ENCODE measurements around the gene TH.

The TH gene

DNA sequence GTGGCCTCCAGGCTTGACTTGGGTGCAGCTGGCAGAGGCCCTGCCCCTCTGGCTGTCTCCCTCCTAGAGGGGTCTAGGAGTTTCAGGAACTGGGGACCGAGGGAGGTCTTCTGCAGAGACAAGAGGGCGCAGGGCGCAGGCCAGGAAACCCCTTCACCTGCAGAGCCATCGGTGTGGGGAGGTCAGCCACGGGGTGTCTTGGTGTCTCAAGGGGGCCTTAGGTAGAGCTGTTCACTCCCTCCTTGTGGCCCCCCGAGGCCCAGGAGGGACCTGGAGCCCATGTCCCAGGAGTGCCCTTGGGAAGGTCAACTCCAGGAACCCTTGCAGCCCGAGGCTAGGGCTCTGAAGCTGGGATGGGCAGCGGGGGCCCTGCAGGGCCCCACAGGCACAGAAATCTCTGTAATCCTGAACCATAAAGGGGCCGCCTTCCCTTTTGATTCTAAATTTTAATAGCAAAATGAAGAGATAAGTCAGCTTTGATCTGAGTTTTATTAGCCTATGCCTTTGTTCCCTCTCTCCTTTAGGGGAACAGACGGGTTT is 31.4 kb upstream of the TH start:
- H3K4me3 ChIP-seq: no peak overlapping the region
- TF ChIP-seq, protein P1, sequence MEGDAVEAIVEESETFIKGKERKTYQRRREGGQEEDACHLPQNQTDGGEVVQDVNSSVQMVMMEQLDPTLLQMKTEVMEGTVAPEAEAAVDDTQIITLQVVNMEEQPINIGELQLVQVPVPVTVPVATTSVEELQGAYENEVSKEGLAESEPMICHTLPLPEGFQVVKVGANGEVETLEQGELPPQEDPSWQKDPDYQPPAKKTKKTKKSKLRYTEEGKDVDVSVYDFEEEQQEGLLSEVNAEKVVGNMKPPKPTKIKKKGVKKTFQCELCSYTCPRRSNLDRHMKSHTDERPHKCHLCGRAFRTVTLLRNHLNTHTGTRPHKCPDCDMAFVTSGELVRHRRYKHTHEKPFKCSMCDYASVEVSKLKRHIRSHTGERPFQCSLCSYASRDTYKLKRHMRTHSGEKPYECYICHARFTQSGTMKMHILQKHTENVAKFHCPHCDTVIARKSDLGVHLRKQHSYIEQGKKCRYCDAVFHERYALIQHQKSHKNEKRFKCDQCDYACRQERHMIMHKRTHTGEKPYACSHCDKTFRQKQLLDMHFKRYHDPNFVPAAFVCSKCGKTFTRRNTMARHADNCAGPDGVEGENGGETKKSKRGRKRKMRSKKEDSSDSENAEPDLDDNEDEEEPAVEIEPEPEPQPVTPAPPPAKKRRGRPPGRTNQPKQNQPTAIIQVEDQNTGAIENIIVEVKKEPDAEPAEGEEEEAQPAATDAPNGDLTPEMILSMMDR (IDR thresholded peaks at IDR 0.05): no peak
- DNase-seq (ENCODE audit: low spot score): no peak
- H3K27ac ChIP-seq: no peak overlapping the region

DNA sequence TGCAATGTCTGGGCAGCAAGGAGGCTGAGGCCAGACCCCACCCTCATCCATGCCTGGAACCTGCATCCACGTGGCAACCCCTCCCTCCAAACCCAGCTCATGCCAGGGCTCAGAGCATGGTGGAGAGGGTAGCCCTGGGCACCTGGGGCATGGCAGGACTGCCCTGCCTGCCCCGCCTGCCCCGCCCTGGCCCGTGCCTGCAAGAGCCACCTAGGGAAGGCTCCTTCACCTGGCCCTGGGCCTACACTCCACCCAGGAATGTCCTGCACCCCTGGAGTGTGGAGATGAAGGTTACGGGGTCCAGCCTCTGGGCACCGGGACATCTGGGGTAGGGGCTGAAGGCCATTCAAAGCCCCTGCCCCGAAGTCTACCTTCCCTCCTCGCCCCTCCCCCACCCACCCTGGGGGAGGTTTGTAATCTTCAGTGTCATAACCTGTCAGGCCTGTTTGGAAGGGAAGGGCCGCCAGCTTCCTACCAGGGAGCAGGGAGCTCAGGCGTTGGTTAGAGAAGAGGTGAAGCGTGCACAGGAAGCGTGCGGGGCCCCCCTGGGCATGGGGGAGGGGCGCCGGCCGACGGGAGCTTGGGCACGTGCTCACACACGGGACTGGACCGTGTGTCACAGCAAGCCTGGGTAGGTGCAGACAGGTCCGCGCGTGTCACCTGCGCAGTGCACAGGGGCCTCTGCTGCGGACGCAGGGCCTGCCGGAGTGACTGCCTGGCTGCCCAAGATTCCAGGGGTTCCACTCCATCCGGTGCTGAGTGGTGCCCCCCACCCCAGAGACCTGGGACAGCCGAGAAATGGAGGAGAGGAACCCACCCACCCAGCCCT is 30.7 kb upstream of the TH start:
- no peak overlapping the region for H3K4me3 ChIP-seq
- TF ChIP-seq, protein P1 (IDR thresholded peaks at IDR 0.05): no peak
- no peak overlapping the region for H3K27ac ChIP-seq
- no peak for DNase-seq (ENCODE audit: low spot score)

DNA sequence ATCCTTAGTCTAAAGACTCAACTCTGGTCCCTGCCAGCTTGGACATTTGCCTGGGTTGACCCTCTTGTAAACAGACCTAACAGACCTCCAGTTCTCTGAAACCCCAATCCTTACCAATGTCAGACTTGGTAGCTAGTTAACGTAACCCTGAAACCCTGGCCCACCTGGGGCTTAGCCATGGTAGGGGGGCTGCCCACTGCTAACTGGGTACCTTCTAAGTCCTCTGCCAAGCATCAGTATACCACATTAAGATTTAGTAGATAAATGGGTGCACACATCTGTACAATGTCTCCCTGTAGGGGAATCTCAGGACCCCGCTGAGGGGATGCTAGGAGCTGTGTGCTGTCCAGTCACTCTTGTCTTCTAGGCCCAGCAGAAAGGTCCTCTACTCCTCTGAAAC is 29.9 kb upstream of the TH start:
- TF ChIP-seq, protein P1 (IDR thresholded peaks at IDR 0.05): no peak
- no peak for DNase-seq (ENCODE audit: low spot score)
- Histone ChIP-seq H3K27ac (no peak overlapping the region), H3K4me3 (no peak overlapping the region)

DNA sequence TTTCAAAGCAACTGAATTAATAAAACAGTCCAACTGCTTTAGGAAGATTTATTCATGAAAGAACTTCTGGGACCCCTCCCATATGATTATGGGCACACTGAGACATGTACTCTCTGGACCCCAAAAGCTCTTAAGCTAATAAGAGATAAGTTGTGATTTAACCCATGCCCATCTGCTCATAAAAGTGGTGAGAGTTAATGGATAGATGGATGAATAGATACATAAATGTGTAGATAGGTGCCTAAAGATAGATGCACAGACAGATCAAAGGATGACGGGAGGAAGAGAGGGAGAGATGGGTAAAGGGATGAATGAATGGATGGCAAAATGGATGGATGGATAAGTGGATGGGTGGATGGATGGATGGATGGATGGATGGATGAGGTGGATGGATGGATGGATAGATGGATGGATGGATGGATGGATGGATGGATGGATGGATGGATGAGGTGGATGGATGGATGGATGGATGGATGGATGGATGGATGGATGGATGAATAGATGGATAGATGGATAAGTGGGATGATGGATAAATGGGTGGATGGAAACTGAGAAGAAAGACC is 29.4 kb upstream of the TH start:
- TF ChIP-seq, protein P1 (IDR thresholded peaks at IDR 0.05): no peak
- no peak for DNase-seq (ENCODE audit: low spot score)
- H3K4me3 ChIP-seq: no peak overlapping the region
- H3K27ac ChIP-seq: no peak overlapping the region

- no peak overlapping the region for H3K27ac ChIP-seq
- no peak for DNase-seq (ENCODE audit: low spot score)
- H3K4me3 ChIP-seq: no peak overlapping the region
- TF ChIP-seq, protein P1 (IDR thresholded peaks at IDR 0.05): no peak
Observed at GRCh38 chr11:2200536-2200935, 28.9 kb upstream of the TH start.

DNA sequence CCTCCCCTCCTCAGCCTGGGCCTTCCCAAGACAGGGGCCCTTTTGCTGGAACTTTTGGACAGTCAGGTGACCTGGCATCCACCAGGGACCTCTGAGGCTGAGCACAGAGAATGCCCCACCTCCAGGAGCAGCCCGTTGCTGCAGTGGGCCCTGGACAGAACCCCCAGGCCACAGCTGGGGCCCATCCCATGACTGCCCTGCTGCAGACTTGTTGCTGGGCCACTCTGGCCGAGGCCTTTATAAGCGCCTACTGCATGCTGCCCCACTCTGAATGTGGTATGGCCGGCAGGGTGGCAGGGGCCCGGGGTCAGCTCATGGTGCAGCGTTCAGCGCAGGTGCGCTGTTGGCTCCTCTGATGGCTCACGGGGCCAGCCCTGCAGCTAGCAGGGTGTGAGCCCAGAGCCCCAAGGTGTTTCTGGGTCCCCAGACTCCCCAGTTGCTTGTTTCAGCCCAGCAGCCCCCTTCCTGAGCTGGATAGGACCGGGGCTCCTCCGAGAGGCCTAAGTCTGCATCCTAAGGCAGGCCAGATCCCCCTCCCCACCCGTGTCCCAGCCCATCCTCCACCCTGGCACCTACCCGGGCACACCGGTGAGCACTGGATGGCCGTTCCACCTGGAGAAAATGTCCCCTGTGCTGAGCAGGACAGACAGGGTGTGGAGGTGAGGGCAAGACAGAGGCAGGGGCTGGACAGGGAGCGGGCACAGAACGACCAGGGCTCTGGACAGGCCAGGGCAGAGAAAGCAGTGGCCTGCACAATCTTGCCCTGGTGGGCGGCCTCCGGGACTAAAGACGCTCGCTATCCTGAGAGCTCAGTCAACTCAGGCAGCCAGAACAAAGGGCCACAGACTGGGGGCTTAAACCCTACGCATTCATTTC is 28.1 kb upstream of the TH start:
- TF ChIP-seq, protein P1 (IDR thresholded peaks at IDR 0.05): no peak
- Histone ChIP-seq H3K4me3 (no peak overlapping the region), H3K27ac (no peak overlapping the region)
- no peak for DNase-seq (ENCODE audit: low spot score)

Measured in coronary artery (tissue), 2 donors.